GM19438 (cell line): ENCODE results near the gene LPA.

Source experiments
- ATAC-seq: cut with Tn5 transposase; IDR thresholded peaks from one replicate; pipeline ENCODE4 v1.9.1; 2021; ENCODE audit warnings: low read depth; ENCODE audit not compliant: unreplicated experiment

The LPA gene

DNA sequence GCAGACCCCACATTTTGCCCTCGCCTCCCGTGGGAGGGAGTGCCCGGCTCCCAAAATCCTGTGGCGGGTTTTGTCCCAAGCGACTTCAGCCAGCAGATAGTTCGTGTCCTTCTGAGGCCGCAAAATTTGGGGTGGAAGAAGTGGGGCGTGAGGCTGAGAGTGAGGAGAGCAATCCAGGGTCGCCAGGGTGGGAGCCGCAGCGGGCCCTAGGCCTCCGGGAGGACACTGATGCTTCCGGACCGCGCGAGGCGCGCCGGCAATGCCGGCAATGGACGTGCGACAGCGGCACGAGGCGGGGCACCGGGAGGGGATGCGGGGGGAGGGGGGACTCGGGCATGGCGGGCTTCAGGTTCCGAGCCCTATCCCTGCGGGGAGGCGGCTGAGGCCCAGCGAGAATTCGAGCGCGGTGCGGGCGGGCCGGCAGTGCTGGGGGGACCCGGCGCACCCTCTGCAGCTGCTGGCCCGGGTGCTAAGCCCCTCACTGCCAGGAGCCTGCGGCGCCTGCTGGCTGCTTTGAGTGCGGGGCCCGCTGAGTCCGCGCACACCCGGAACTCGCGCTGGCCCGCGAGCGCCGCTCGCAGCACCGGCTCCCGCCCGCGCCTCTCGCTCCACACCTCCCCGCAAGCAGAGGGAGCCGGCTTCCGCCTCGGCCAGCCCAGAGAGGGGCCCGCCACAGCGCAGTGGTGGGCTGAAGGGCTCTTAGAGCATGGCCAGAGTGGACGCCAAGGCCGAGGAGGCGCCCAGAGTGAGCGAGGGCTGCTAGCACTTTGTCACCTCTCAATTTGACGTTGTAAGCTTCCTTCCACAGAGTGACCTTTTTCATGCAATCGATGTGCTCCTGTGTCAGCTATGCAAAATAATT is 143.8 kb downstream of the LPA start:
- peak; percentile 74 for ATAC-seq

DNA sequence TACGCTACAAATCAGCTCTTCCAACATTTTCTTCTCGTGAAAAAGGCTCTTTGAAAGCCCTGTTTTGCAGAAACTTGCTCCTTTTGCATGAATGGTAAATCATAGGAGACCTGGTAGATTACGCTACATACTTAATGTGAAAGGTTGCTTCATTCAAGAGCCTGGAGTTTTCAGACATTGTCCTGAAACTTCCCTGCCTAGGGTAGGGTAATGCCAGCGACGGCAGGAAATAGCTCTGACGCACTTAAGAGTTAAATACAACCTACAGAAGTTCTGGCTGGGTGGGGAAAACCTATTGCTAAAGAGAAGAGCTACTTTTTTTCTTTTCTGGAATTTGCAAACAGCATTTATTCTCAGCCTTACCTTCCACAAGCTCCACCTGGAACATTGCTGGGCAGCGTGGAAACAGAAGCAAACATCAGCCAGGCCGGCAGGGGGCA is 144.5 kb downstream of the LPA start:
- ATAC-seq: peak; percentile 82

DNA sequence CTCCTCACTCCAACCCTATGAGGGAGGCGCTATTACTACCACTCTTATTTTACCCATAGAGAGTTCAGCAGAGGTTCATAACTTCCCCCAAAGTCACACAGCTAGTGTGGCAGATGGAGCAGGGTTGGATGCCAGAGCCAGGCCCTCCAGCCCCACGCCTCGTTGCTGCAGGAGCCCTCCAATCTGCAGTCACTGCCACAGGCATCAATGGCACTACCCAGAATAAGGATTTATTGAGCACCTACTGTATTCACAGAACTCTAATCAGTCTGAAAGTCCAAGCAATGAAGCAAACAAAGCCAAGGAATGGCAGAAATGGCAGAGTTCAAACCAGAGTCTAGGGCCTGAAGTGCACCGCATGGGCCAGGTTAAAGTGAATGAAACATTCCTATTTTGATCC is 144.9 kb downstream of the LPA start:
- no peak for ATAC-seq

- no peak for ATAC-seq
These were observed 150.2 kb downstream of the LPA start for GRCh38 chr6:160513836-160514235.

DNA sequence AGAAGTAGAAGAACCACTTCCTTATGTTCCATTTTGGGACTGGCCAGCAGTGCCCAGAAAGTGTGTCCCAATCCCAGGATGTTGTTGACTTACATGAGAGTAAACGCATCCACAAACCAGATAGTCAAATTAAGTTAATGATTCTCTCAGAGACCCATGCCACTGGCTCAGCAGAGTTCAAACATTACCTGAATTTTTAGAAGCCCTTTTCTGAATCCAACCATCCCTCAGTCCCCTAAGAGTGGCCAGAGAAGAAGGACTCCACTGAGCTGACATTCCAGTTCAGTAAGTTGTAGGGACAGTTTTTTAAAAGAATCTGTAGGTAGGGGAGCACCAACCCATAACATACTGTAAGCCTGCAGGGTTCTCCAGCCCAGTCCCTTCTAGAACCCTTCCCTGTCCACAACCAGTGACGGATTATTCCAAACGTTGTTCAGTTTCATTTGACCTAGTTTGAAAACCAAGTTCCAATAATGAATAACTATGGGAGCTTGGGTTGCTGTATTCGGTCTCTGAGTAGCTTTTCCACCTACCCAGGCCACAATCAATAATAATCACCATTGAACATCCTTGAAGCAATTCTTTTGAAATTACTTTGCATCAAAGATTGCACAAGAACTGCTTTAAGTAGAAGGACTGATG is 153.0 kb downstream of the LPA start:
- no peak for ATAC-seq

DNA sequence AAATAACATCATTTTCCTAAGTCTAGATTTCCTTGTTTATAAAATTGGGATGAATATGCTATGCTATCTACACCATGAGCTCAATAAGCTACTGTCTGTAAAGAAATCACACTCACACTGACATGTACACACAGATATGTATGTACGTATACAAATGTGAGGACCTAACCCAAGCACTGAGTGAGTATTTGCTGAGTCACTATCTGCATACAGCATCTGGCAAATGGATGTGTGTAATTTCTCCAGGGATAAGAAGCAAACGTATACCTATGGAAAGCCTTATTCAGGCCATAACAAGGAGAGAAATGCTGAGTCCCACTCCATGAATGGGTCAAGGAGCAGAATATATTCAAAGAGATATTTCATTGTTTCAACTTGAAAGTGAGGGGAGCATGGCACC is 153.9 kb downstream of the LPA start:
- no peak for ATAC-seq

GRCh38 chr6:160509610-160510009 is 154.5 kb downstream of the LPA start:
- no peak for ATAC-seq

- ATAC-seq: no peak
These were observed 155.5 kb downstream of the LPA start for GRCh38 chr6:160508599-160508998.

DNA sequence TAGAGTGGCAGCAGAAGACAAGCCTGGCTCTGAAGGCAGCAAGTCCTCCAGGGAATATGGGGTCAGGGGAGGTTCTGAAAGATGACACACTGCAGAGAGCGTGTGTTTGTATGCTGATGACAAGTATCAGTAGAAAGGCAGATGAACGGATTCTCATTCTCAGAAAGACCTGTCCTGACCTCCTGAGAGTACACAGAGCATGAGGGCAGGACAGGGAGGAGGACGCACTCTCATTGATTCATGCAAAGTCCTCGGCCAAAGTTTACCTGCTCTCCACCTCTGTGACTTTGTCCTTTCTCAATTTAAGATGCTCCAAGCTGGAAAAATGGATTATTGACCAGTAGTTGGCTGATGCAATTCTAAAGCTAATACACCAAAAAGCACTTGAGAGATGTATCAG is 156.7 kb downstream of the LPA start:
- ATAC-seq: no peak

GRCh38 chr6:160505970-160506369 is 158.1 kb downstream of the LPA start:
- no peak for ATAC-seq

DNA sequence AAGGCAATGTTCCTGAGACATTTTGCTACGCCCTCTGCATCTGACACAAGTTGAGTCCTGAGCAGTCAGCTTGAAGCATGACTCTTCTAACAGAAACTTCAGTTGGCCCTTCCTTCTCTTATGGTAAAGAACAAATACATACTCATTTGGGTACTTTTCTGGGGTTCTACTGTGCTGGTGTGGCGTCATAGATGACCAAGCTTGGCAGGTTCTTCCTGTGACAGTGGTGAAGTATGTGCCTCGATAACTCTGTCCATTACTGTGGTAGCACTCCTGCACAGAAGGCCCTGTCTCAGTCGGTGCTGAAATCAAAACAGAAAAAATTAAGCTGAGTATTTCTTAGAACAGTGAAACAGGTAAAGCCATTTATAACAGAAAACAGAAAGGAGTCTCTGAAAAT is 163.4 kb downstream of the LPA start:
- ATAC-seq: no peak

DNA sequence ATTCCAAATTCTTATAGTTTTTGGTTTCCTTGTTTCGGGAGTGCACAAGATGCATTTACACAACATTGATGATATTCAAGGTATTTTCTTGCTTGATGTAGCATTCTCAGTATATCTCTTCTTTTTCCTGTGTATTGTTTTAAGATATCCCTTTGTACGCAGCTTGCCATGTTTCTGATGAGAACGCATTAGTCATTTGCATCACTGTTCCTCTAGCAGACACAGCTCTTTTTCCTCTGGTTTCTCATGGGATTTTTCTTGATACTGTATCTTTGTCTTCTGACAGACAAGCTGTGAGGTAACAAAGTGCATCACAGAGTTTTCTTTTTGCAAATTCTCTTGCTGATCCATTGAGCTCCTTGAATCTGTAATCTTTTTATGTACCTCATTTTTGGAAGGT is 169.5 kb downstream of the LPA start:
- no peak for ATAC-seq

GRCh38 chr6:160489091-160489490 is 175.0 kb downstream of the LPA start:
- no peak for ATAC-seq

DNA sequence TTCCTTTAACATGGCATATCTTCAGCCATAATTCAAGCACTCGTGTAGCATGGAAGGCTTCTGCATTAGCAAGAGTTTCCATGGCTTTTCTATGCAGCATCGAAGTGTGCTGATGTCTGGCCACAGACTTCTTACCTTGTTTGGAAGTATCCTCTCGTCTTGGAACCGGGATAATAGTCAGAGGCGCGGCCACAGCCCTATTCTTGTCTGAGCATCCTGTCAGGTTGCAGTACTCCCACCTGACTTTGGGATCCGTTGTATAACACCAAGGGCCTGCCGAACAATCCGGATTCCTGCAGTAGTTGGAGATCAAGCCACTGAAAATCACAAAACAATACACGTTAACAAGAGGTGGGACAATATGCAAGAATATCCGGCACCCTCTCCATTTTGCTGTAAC is 177.0 kb downstream of the LPA start:
- no peak for ATAC-seq
